Activated naive CD8-positive, alpha-beta T cell treated with anti-CD3 and anti-CD28 coated beads, Interleukin-2, amount 50 U/mL, for 24 hours (primary cell): Measurements from ENCODE around the gene KISS1R.
A peak's percentile ranks its signal among the peaks of the same experiment; 100 is the strongest.

ENCODE experiments used
- ATAC-seq: fragments of 150-1000 bp; cut with Tn5 transposase; one replicate; pipeline ENCODE4 v1.10.0; 2021
- DNase-seq: peaks from one replicate; pipeline ENCODE4 v3.0.0; 2021
- H3K27ac Mint-ChIP-seq: one replicate; pipeline ENCODE4 v1.8.0; 2021; ENCODE audit warnings: mild to moderate bottlenecking, mixed read lengths
- H3K27me3 Mint-ChIP-seq: one replicate; pipeline ENCODE4 v1.8.0; 2021; ENCODE audit warnings: mixed read lengths
- H3K36me3 Mint-ChIP-seq: one replicate; pipeline ENCODE4 v1.8.0; 2021; ENCODE audit warnings: low read depth, mixed read lengths
- H3K4me1 Mint-ChIP-seq: one replicate; pipeline ENCODE4 v1.8.0; 2021; ENCODE audit warnings: mixed read lengths
- H3K4me3 Mint-ChIP-seq: one replicate; pipeline ENCODE4 v1.8.0; 2021; ENCODE audit warnings: mild to moderate bottlenecking, moderate library complexity, mixed read lengths
- H3K9me3 Mint-ChIP-seq: one replicate; pipeline ENCODE4 v1.8.0; 2021; ENCODE audit warnings: mixed read lengths

KISS1R gene

DNA sequence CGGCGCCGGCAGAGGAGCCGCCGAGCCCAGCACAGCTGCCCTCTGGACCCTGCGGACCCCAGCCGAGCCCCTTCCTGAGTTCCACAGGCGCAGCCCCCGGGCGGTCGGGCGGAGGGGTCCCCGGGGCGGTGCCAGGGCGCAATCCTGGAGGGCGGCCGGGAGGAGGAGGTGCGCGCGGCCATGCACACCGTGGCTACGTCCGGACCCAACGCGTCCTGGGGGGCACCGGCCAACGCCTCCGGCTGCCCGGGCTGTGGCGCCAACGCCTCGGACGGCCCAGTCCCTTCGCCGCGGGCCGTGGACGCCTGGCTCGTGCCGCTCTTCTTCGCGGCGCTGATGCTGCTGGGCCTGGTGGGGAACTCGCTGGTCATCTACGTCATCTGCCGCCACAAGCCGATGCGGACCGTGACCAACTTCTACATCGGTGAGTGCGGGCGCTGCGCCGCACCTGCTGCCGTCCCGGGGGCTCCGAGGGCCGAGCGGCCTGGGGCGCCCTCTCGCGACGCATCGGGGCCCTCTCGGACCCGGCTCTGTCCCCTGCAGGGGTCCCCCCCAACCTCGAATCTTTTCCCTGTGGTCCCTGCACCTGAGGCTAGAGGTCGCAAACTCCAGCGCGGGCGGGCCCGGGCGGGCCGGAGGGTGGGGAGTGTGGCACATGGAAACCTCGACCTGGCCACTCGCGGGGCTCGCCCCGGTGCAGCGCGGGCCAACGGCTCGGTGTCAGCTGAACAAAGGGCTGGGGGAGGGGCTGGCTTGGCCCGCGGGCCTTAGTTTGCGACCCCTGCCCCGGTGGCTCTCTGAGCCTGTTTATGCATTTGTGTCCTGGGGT, at the start of gene KISS1R:
TSS of gene KISS1R (plus strand) at position 11 of the 829 bp plus-strand sequence. CDS start at position 181, 170 bp downstream.
- ATAC-seq (peak; percentile 26), DNase-seq (peak; percentile 66)
- Mint-ChIP-seq H3K36me3 (no peaks in the 10 kb centered on the region), H3K27me3 (peaks cover 9% of the 10 kb centered on the region), H3K9me3 (no peaks in the 10 kb centered on the region), H3K4me3 (peak within 1 kb of the TSS; percentile 64), H3K27ac (no peak within 1 kb of the TSS), H3K4me1 (peaks cover 21% of the 10 kb centered on the region)

- Mint-ChIP-seq H3K4me1 (peaks cover 17% of the 10 kb centered on the region), H3K4me3 (no peak overlapping the region), H3K36me3 (peaks cover 8% of the 10 kb centered on the region), H3K27me3 (peaks cover 2% of the 10 kb centered on the region), H3K27ac (no peak overlapping the region), H3K9me3 (no peaks in the 10 kb centered on the region)
- ATAC-seq (no peak), DNase-seq (no peak)
Observed at GRCh38 chr19:867855-868457, 49.2 kb upstream of the KISS1R start.

- no peak overlapping the region for H3K27ac Mint-ChIP-seq
- ATAC-seq (no peak), DNase-seq (no peak)
- H3K4me1 Mint-ChIP-seq = peaks cover 12% of the 10 kb centered on the region
- H3K27me3 Mint-ChIP-seq = no peaks in the 10 kb centered on the region
- H3K9me3 Mint-ChIP-seq = no peaks in the 10 kb centered on the region
- H3K4me3 Mint-ChIP-seq = no peak overlapping the region
- peaks cover 8% of the 10 kb centered on the region for H3K36me3 Mint-ChIP-seq
Observed at GRCh38 chr19:868458-869244, 48.5 kb upstream of the KISS1R start.

- Mint-ChIP-seq H3K27ac (no peak overlapping the region), H3K27me3 (no peaks in the 10 kb centered on the region)
- no peak for DNase-seq
Observed at GRCh38 chr19:869245-870177, 47.6 kb upstream of the KISS1R start.

GRCh38 chr19:870314-870713, 46.8 kb upstream of the KISS1R start:
- no peak for DNase-seq
- Mint-ChIP-seq H3K9me3 (no peaks in the 10 kb centered on the region), H3K36me3 (peaks cover 7% of the 10 kb centered on the region), H3K27me3 (no peaks in the 10 kb centered on the region), H3K4me1 (peaks cover 10% of the 10 kb centered on the region), H3K27ac (no peak overlapping the region), H3K4me3 (no peak overlapping the region)
- ATAC-seq = no peak

More at GRCh38 chr19:869245-870177, 47.6 kb upstream of the KISS1R start:
- peaks cover 10% of the 10 kb centered on the region for H3K4me1 Mint-ChIP-seq
- no peak overlapping the region for H3K4me3 Mint-ChIP-seq
- ATAC-seq = no peak
- no peaks in the 10 kb centered on the region for H3K9me3 Mint-ChIP-seq
- H3K36me3 Mint-ChIP-seq = peaks cover 7% of the 10 kb centered on the region

DNA sequence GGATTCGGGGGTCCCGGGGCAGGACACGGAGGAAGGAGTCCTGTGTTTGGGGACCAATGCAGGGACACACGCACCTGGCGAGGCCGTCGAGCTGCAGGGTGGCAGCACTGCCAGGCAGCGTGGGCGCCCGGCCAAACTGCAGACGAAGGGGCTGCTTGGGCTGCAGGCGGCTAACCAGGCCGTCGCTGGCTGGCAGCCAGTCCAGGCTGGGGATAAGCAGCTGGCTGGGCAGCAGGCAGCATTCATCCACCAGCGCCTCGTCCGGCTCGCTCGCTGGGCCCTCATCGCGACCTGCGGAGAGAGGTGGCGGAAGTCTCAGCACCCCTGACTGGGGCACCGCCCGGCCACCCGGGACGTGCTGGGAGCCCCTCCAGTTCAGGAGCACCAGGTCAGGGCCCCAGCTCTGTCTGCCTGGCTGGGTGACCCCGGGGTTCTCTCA, 46.2 kb upstream of the KISS1R start:
- Mint-ChIP-seq H3K9me3 (no peaks in the 10 kb centered on the region), H3K27ac (no peak overlapping the region), H3K27me3 (no peaks in the 10 kb centered on the region), H3K4me3 (no peak overlapping the region), H3K36me3 (peaks cover 7% of the 10 kb centered on the region), H3K4me1 (peaks cover 10% of the 10 kb centered on the region)
- DNase-seq = no peak
- ATAC-seq = no peak

- H3K4me1 Mint-ChIP-seq = peaks cover 10% of the 10 kb centered on the region
- ATAC-seq (no peak), DNase-seq (no peak)
- peak overlapping the region; percentile 35 for H3K27ac Mint-ChIP-seq
- no peak overlapping the region for H3K4me3 Mint-ChIP-seq
- no peaks in the 10 kb centered on the region for H3K27me3 Mint-ChIP-seq
- H3K9me3 Mint-ChIP-seq = no peaks in the 10 kb centered on the region
- peaks cover 7% of the 10 kb centered on the region for H3K36me3 Mint-ChIP-seq
Observed at GRCh38 chr19:871446-872265, 45.5 kb upstream of the KISS1R start.

DNA sequence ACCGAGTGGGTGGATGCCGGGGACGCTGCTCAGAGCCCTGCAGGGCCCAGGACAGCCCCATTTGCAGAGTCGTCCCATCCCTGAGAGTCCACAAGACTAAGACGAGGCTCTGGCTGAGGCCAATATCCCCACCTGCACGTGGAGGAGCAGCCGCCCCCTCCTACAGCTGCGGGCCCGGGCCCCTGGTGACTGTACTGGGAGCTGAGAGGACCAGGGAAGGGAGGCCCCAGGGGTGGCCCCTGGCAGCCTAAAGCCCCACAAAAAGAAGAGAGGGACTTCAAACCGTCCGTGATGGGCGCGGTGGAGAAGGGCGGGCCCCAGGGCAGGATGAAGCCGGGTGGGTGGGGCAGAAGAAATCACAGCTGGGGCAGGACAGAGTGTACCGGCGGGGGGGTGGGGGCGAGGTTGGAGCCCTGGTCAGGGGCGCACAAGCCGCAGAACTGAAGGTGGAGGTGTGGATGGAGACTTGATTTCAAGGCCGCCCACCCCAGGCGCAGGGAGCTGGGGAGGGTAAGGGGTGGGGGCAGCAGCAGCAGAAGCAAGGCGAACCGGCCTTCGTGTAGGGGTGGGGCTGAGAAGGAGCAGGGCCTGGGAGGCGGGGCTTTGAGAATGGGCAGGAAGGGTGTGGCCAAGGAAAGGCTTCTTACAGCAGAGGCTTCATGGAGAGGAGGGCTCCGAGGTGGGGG, 44.7 kb upstream of the KISS1R start:
- peak; percentile 82 for DNase-seq

DNA sequence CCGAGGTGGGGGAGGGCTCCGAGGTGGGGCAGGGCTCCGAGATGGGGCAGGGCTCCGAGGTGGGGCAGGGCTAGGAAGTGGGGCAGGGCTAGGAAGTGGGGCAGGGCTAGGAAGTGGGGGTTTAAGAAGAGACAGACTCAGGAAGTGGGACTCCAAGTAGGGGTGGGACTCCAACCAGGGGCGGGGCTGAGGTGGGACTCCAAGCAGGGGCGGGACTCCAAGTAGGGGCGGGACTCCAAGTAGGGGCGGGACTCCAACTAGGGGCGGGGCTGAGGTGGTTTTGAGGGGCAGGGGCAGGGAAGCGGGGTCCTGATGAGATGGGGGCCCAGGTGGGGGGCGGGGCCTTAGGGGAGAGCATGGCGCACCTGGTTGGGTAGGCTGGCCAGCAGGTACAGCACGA, 44.0 kb upstream of the KISS1R start:
- ATAC-seq (peak; percentile 79), DNase-seq (peak; percentile 72)
- Mint-ChIP-seq H3K27me3 (no peaks in the 10 kb centered on the region), H3K4me3 (no peak overlapping the region), H3K27ac (no peak overlapping the region), H3K9me3 (no peaks in the 10 kb centered on the region), H3K4me1 (peaks cover 10% of the 10 kb centered on the region), H3K36me3 (peaks cover 4% of the 10 kb centered on the region)

More for the DNA sequence above, 44.7 kb upstream of the KISS1R start:
- peak; percentile 80 for ATAC-seq
- H3K36me3 Mint-ChIP-seq = peaks cover 7% of the 10 kb centered on the region
- no peaks in the 10 kb centered on the region for H3K27me3 Mint-ChIP-seq
- H3K4me1 Mint-ChIP-seq = peaks cover 10% of the 10 kb centered on the region
- H3K4me3 Mint-ChIP-seq = peak overlapping the region; percentile 43
- peak overlapping the region; percentile 31 for H3K27ac Mint-ChIP-seq
- H3K9me3 Mint-ChIP-seq = no peaks in the 10 kb centered on the region

- ATAC-seq = no peak
Observed at GRCh38 chr19:873561-874041, 43.5 kb upstream of the KISS1R start.

DNA sequence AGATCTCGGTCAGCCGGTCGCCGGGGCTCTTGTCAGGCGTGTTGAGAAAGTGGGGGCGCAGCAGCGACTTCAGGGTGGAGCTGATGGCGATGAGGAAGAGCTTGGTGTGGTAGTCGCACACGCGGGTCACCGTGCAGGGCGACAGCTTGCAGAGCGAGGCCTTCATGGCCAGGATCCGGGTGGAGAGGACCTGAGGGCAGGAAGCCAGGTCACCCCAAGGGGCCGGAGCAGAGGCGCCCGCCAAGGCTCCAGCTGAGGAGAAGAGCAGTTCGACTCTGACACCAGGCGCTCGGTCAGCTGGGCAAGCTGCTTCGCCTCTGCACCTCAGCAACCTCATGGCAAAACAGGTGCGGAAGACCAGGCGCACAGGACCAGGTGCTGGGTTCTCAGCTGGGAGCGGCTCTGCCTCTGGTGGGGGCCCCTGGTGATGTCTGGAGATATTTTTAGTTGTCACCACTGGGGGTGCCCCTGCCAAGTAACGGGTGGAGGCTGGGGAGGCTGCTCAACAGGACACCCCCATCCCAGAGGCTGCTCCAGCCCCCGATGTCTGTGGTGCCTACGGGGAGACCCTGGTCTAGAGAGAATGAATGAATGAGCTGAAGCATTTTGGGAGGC, 41.8 kb upstream of the KISS1R start:
- no peak overlapping the region for H3K27ac Mint-ChIP-seq
- no peak for DNase-seq
- ATAC-seq = no peak
- H3K36me3 Mint-ChIP-seq = peaks cover 4% of the 10 kb centered on the region
- no peak overlapping the region for H3K4me3 Mint-ChIP-seq
- H3K27me3 Mint-ChIP-seq = no peaks in the 10 kb centered on the region
- peaks cover 10% of the 10 kb centered on the region for H3K4me1 Mint-ChIP-seq
- no peaks in the 10 kb centered on the region for H3K9me3 Mint-ChIP-seq

More at GRCh38 chr19:873561-874041, 43.5 kb upstream of the KISS1R start:
- H3K9me3 Mint-ChIP-seq = no peaks in the 10 kb centered on the region
- H3K4me1 Mint-ChIP-seq = peaks cover 10% of the 10 kb centered on the region
- H3K36me3 Mint-ChIP-seq = peaks cover 4% of the 10 kb centered on the region
- H3K27me3 Mint-ChIP-seq = no peaks in the 10 kb centered on the region
- no peak overlapping the region for H3K27ac Mint-ChIP-seq
- H3K4me3 Mint-ChIP-seq = no peak overlapping the region
- no peak for DNase-seq

DNA sequence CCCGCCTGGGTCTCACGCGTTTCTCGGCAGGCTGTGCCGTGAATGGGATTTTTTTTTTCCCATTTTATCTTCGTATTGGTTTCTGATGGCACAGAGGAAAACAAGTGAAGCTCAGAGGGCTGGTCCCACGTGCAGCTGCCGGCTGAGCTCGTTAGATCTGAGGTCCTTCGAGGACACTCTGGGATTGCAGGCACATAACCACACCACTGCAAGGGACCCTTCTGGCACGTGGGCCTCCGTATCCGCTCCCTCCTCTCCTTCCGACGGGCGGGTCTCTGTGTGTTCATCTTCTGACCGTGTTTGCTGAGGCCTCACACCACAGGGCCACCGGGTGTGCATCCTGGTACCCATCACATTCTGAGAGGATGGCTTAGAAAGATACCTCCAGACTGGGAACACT, 41.0 kb upstream of the KISS1R start:
- Mint-ChIP-seq H3K27me3 (no peaks in the 10 kb centered on the region), H3K9me3 (no peaks in the 10 kb centered on the region), H3K4me1 (peaks cover 10% of the 10 kb centered on the region), H3K36me3 (peaks cover 3% of the 10 kb centered on the region), H3K27ac (no peak overlapping the region), H3K4me3 (no peak overlapping the region)
- ATAC-seq = no peak
- no peak for DNase-seq
